Stimulated activated CD4-positive, alpha-beta T cell treated with anti-CD3 and anti-CD28 coated beads, Interleukin-4, amount 100 ng/mL, for 48 hours (primary cell): Measurements from ENCODE around the gene SFTPB.
A peak's percentile ranks its signal among the peaks of the same experiment; 100 is the strongest.
"Not testable (repeated sequence)": the region's sequence is repeated elsewhere in the genome, so short reads cannot be mapped to it uniquely, and the experiment has no call there.

Experiments
- DNase-seq, 2 donors: peaks; one replicate each; pipeline ENCODE4 v3.0.0-alpha.2; 2020; ENCODE audit warnings: low read depth in 2 of 2

Gene SFTPB

GRCh38 chr2:85668009-85668856, at the start of gene SFTPB:
SFTPB (minus strand) TSS chr2:85668199; CDS start chr2:85668183, 16 bp downstream.
- no peak for DNase-seq

- no peak for DNase-seq
Observed at GRCh38 chr2:85717308-85718008, 49.5 kb upstream of the SFTPB start.

- DNase-seq, result no peak
Observed at GRCh38 chr2:85716346-85716914, 48.4 kb upstream of the SFTPB start.

- DNase-seq, result no peak
Observed at GRCh38 chr2:85714841-85715240, 46.8 kb upstream of the SFTPB start.

GRCh38 chr2:85714421-85714820, 46.4 kb upstream of the SFTPB start:
- DNase-seq, result not testable (repeated sequence)

GRCh38 chr2:85713836-85714235, 45.8 kb upstream of the SFTPB start:
- DNase-seq, result no peak

- DNase-seq, result no peak
Observed at GRCh38 chr2:85712849-85713612, 45.0 kb upstream of the SFTPB start.

GRCh38 chr2:85712336-85712735, 44.3 kb upstream of the SFTPB start:
- no peak for DNase-seq

- no peak for DNase-seq
Observed at GRCh38 chr2:85711578-85712060, 43.6 kb upstream of the SFTPB start.

- no peak for DNase-seq
Observed at GRCh38 chr2:85710687-85711577, 42.9 kb upstream of the SFTPB start.

- DNase-seq, result no peak
Observed at GRCh38 chr2:85709401-85709811, 41.4 kb upstream of the SFTPB start.

GRCh38 chr2:85708641-85709040, 40.6 kb upstream of the SFTPB start:
- no peak for DNase-seq

GRCh38 chr2:85707304-85707703, 39.3 kb upstream of the SFTPB start:
- DNase-seq, result peak; percentile 32 to 52

- no peak for DNase-seq
Observed at GRCh38 chr2:85706599-85707296, 38.7 kb upstream of the SFTPB start.

GRCh38 chr2:85706063-85706462, 38.1 kb upstream of the SFTPB start:
- no peak for DNase-seq

GRCh38 chr2:85705680-85706039, 37.7 kb upstream of the SFTPB start:
- no peak for DNase-seq

- DNase-seq, result no peak
Observed at GRCh38 chr2:85704800-85705679, 37.0 kb upstream of the SFTPB start.

GRCh38 chr2:85704038-85704437, 36.0 kb upstream of the SFTPB start:
- no peak for DNase-seq

GRCh38 chr2:85703329-85703728, 35.3 kb upstream of the SFTPB start:
- no peak for DNase-seq
